PC-9 (cell line): ENCODE results near the gene LMBRD2. TPM values are rescaled to one million over a fixed set of nuclear protein-coding genes. Genes with fewer than 3 reads are reported as not detected.

ENCODE experiments used
- BruUV-seq: library from RNA; stranded (reverse); fragments of 400-500 nt; replicated peaks from 2 replicates; lab custom pipeline; 2021; lab: Mats Ljungman, UMichigan
- CTCF ChIA-PET: fragments of 300-600 bp; sonication (Branson Sonifier 250); formaldehyde crosslinking; loops from one replicate; lab custom pipeline; 2022; ENCODE audit warnings: antibody characterized with exemption; lab: Charles Lee
- POLR2A ChIA-PET: fragments of 300-600 bp; sonication (Branson Sonifier 250); formaldehyde crosslinking; loops from one replicate; lab custom pipeline; 2022; ENCODE audit warnings: antibody characterized with exemption; ENCODE audit not compliant: unreplicated experiment; lab: Charles Lee
- DNase-seq, 2 experiments: peaks; one replicate each; pipeline versions ENCODE4 v3.0.0 to v3.0.0-alpha.2; 2015 to 2022; ENCODE audit warnings: mixed read lengths in 1 of 2
- H2AFZ ChIP-seq: fragments of 200-600 bp; sonication (generic); 2 replicates; pipeline ENCODE4 v1.8.1; 2017; ENCODE audit warnings: antibody characterized with exemption
- H3F3A ChIP-seq: fragments of 200-600 bp; sonication (generic); 2 replicates; pipeline ENCODE4 v1.8.1; 2017; ENCODE audit warnings: antibody characterized with exemption, mild to moderate bottlenecking, low read depth; ENCODE audit not compliant: insufficient read depth
- H3K27ac ChIP-seq: fragments of 200-600 bp; sonication (generic); 2 replicates; pipeline ENCODE4 v1.6.1; 2016; ENCODE audit warnings: mixed run types
- H3K27me3 ChIP-seq: fragments of 200-600 bp; sonication (generic); 2 replicates; pipeline ENCODE4 v1.6.1; 2016; ENCODE audit warnings: low read depth, mixed run types; ENCODE audit not compliant: insufficient read depth
- H3K36me3 ChIP-seq: fragments of 200-600 bp; sonication (generic); 2 replicates; pipeline ENCODE4 v1.6.1; 2016; ENCODE audit warnings: low read depth, mixed run types
- H3K4me1 ChIP-seq: fragments of 200-600 bp; sonication (generic); replicated peaks from 2 replicates; pipeline ENCODE4 v1.6.1; 2016; ENCODE audit warnings: mixed run types; ENCODE audit not compliant: insufficient read depth
- H3K4me2 ChIP-seq: fragments of 200-600 bp; sonication (generic); 2 replicates; pipeline ENCODE4 v1.6.1; 2017; ENCODE audit warnings: mixed run types
- H3K4me3 ChIP-seq: fragments of 200-600 bp; sonication (generic); 2 replicates; pipeline ENCODE4 v1.6.1; 2016; ENCODE audit warnings: mixed run types
- H3K79me2 ChIP-seq: fragments of 200-600 bp; sonication (generic); 2 replicates; pipeline ENCODE4 v1.6.1; 2017; ENCODE audit warnings: low read depth, mixed run types
- H3K9me2 ChIP-seq: fragments of 200-600 bp; sonication (generic); 2 replicates; pipeline ENCODE4 v1.8.1; 2017; ENCODE audit warnings: mild to moderate bottlenecking; ENCODE audit not compliant: insufficient read depth
- H3K9me3 ChIP-seq: fragments of 200-600 bp; sonication (generic); 2 replicates; pipeline ENCODE4 v1.8.1; 2016; ENCODE audit warnings: low read depth; ENCODE audit not compliant: insufficient read depth
- H4K20me1 ChIP-seq: fragments of 200-600 bp; sonication (generic); 2 replicates; pipeline ENCODE4 v1.8.1; 2017; ENCODE audit not compliant: insufficient read depth
- CTCF ChIP-seq: fragments of 200-600 bp; sonication (generic); conservative IDR thresholded peaks from 2 replicates; pipeline ENCODE4 v1.6.1; 2017; ENCODE audit warnings: mixed run types, antibody characterized with exemption, mild to moderate bottlenecking, moderate library complexity
- EZH2 ChIP-seq: fragments of 200-600 bp; sonication (generic); IDR thresholded peaks from 2 replicates; pipeline ENCODE4 v1.8.0; 2017; ENCODE audit warnings: antibody characterized with exemption, low read depth
- intact Hi-C: fragments of 100-400 bp; cut with micrococcal nuclease; formaldehyde crosslinking; loops from one replicate; pipeline ENCODE4 v1.10.0; 2022; ENCODE audit not compliant: unreplicated experiment
- total RNA-seq: library from RNA; stranded (reverse); gene quantifications from 2 replicates; pipeline ENCODE4 v1.2.3, GENCODE V29; 2021

The LMBRD2 gene
- total RNA-seq, 1 experiment from 2014 or later: 18.0 TPM

GRCh38 chr5:36060420-36060887, 91.2 kb downstream of the LMBRD2 start:
- no peaks in the 10 kb centered on the region for H3K9me2 ChIP-seq
- DNase-seq: no peak
- H3K27me3 ChIP-seq: peaks cover 37% of the 10 kb centered on the region
- H3K4me2 ChIP-seq: peak overlapping the region; percentile 22
- no peaks in the 10 kb centered on the region for H3K9me3 ChIP-seq
- intact Hi-C loops: no loop called here
- H2AFZ ChIP-seq: no peak overlapping the region
- no peak overlapping the region for H3K27ac ChIP-seq
- H3K4me3 ChIP-seq: no peak overlapping the region
- H3K79me2 ChIP-seq: no peaks in the 10 kb centered on the region
- H3F3A ChIP-seq: no peaks in the 10 kb centered on the region
- H4K20me1 ChIP-seq: no peaks in the 10 kb centered on the region; the same call in 1 of the 2 replicates
- no TSS peak for BruUV-seq
- TF ChIP-seq CTCF (peak; percentile 54), EZH2 (no peak)
- ChIA-PET POLR2A (no interaction called here), CTCF (no interaction called here)
- H3K4me1 ChIP-seq: no peaks in the 10 kb centered on the region; the same call in 1 of the 2 replicates
- no peaks in the 10 kb centered on the region for H3K36me3 ChIP-seq

- POLR2A ChIA-PET: no interaction called here
- Histone ChIP-seq H3K27ac (no peak overlapping the region), H3K9me3 (no peaks in the 10 kb centered on the region), H3K9me2 (no peaks in the 10 kb centered on the region), H3K4me1 (no peaks in the 10 kb centered on the region; the same call in 1 of the 2 replicates), H3K4me2 (peak overlapping the region; percentile 22), H3K4me3 (no peak overlapping the region), H4K20me1 (no peaks in the 10 kb centered on the region; the same call in 1 of the 2 replicates), H3F3A (no peaks in the 10 kb centered on the region), H2AFZ (no peak overlapping the region), H3K27me3 (peaks cover 30% of the 10 kb centered on the region; the same call in 1 of the 2 replicates), H3K79me2 (no peaks in the 10 kb centered on the region), H3K36me3 (no peaks in the 10 kb centered on the region)
- intact Hi-C loops: no loop called here
- CTCF ChIA-PET: interaction anchor here (0.6 kb wide), 1 partner anchor 57 kb away, joined by 3 read pairs; no protein-coding TSS in a partner anchor
- peak in 1 of 2 experiments; percentile 70 for DNase-seq
- no TSS peak for BruUV-seq
- TF ChIP-seq EZH2 (no peak), CTCF (no peak)
These were observed 91.9 kb downstream of the LMBRD2 start for GRCh38 chr5:36059571-36060419.

- no peak for DNase-seq
- H3F3A ChIP-seq: no peaks in the 10 kb centered on the region
- no peaks in the 10 kb centered on the region; the same call in 1 of the 2 replicates for H3K4me1 ChIP-seq
- CTCF ChIA-PET: interaction anchor here (0.6 kb wide), 1 partner anchor 207 kb away, joined by 14 read pairs; no protein-coding TSS in a partner anchor
- no peaks in the 10 kb centered on the region for H3K9me3 ChIP-seq
- H3K79me2 ChIP-seq: no peaks in the 10 kb centered on the region
- BruUV-seq: no TSS peak
- no peak overlapping the region for H3K27ac ChIP-seq
- no peaks in the 10 kb centered on the region; the same call in 1 of the 2 replicates for H4K20me1 ChIP-seq
- H3K4me2 ChIP-seq: no peak overlapping the region
- TF ChIP-seq CTCF (no peak), EZH2 (no peak)
- intact Hi-C loops: no loop called here
- H3K9me2 ChIP-seq: no peaks in the 10 kb centered on the region
- no peak overlapping the region for H2AFZ ChIP-seq
- no peaks in the 10 kb centered on the region for H3K36me3 ChIP-seq
- H3K27me3 ChIP-seq: peaks cover 21% of the 10 kb centered on the region; the same call in 1 of the 2 replicates
- no peak overlapping the region for H3K4me3 ChIP-seq
- POLR2A ChIA-PET: no interaction called here
These were observed 92.9 kb downstream of the LMBRD2 start for GRCh38 chr5:36058776-36059175.
